ENCODE results near the gene KRT85. TPM values are rescaled to one million over a fixed set of nuclear protein-coding genes. Genes with fewer than 3 reads are reported as not detected.

Gene KRT85
- total and polyA plus RNA-seq, 7 experiments from 2014 or later, result not detected

- no peaks in the 10 kb centered on the region for H3K36me3 ChIP-seq (ENCODE audit: control insufficient read depth in 2 of 3, insufficient read depth in 3 of 3, low read length in 3 of 3)
- POLR2A ChIA-PET, result no interaction called here
- H3K27me3 Mint-ChIP-seq, result peaks cover 0 to 15% (median 7%) of the 10 kb centered on the region in 5 donors
- no peak overlapping the region for H3K4me3 Mint-ChIP-seq
- no peaks in the 10 kb centered on the region for H3K9me3 ChIP-seq (ENCODE audit: control insufficient read depth in 2 of 3, low read length in 3 of 3)
- H3K27ac ChIP-seq (ENCODE audit: low read depth, low read length), result no peak overlapping the region
- no peaks in the 10 kb centered on the region for H3K27me3 ChIP-seq (ENCODE audit: control insufficient read depth in 2 of 2, insufficient read depth in 2 of 2, low read length in 2 of 2)
- peaks cover 0 to 8% (median 2%) of the 10 kb centered on the region in 11 donors for H3K9me3 Mint-ChIP-seq
- CTCF ChIA-PET, result no interaction called here
- no peak for DNase-seq
- no peak for ATAC-seq
- no peaks in the 10 kb centered on the region for H3K4me1 ChIP-seq (ENCODE audit: control insufficient read depth in 2 of 2, insufficient read depth in 2 of 2, low read length in 2 of 2)
- H3K27ac Mint-ChIP-seq, result no peak overlapping the region
- no peak overlapping the region for H3K4me3 ChIP-seq (ENCODE audit: low read length)
- intact Hi-C loops (cut with micrococcal nuclease), result no loop called here
- H3K4me1 Mint-ChIP-seq, result peaks cover 0 to 2% (median 0%) of the 10 kb centered on the region in 7 donors
- H3K36me3 Mint-ChIP-seq, result no peaks in the 10 kb centered on the region
These were observed 24.3 kb downstream of the KRT85 start for GRCh38 chr12:52342781-52343490.

GRCh38 chr12:52341066-52341580, 26.2 kb downstream of the KRT85 start:
- Mint-ChIP-seq H3K27ac (no peak overlapping the region), H3K9me3 (peaks cover 0 to 18% (median 8%) of the 10 kb centered on the region in 11 donors), H3K4me1 (peaks cover 0 to 2% (median 0%) of the 10 kb centered on the region in 7 donors), H3K27me3 (peaks cover 0 to 15% (median 10%) of the 10 kb centered on the region in 5 donors), H3K4me3 (no peak overlapping the region), H3K36me3 (peaks cover 0 to 6% (median 0%) of the 10 kb centered on the region in 5 donors)
- H3K27ac ChIP-seq (ENCODE audit: low read depth, low read length), result no peak overlapping the region
- POLR2A ChIA-PET, result no interaction called here
- intact Hi-C loops (cut with micrococcal nuclease), result no loop called here
- no peaks in the 10 kb centered on the region for H3K36me3 ChIP-seq (ENCODE audit: control insufficient read depth in 2 of 3, insufficient read depth in 3 of 3, low read length in 3 of 3)
- ATAC-seq (no peak), DNase-seq (no peak)
- H3K4me1 ChIP-seq (ENCODE audit: control insufficient read depth in 2 of 2, insufficient read depth in 2 of 2, low read length in 2 of 2), result no peaks in the 10 kb centered on the region
- CTCF ChIA-PET, result no interaction called here
- H3K9me3 ChIP-seq (ENCODE audit: control insufficient read depth in 2 of 3, low read length in 3 of 3), result no peaks in the 10 kb centered on the region
- no peaks in the 10 kb centered on the region for H3K27me3 ChIP-seq (ENCODE audit: control insufficient read depth in 2 of 2, insufficient read depth in 2 of 2, low read length in 2 of 2)
- H3K4me3 ChIP-seq (ENCODE audit: low read length), result no peak overlapping the region

DNA sequence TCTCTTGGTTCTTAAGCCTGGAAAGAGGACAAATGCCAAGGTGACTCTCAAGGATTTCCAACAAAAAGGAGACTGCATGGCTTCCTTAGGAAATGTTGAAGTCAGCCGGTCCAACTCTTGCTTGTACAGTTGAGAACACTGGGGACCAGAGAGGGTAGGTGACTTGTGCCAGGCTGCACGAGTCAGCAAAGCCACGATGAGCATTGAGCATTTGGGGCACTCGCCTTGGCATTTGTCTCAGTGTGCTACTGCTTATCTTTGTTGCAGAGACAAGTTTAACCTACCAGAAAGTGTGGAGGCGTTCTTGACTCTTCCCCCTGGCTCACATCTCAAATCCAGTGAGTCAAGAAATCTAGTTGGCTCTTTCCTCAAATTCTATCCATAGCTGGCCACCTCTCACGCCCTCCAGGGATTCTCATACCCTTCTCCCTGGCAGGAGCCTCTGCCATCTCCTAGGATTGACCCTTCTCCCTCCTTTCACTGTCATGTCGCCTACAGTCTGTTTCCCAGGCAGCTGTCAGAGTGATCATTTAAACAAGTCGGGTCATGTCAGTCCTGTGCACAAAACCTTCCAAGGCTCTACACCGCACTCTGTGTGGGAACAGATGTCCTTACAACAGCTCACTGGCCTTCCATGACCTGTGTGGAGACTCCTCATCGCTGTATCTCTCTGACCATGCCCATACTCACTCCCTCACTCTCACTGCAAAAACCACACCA, 28.9 kb downstream of the KRT85 start:
- no peaks in the 10 kb centered on the region for H3K9me3 ChIP-seq (ENCODE audit: control insufficient read depth in 2 of 3, low read length in 3 of 3)
- no peaks in the 10 kb centered on the region for H3K36me3 ChIP-seq (ENCODE audit: control insufficient read depth in 2 of 3, insufficient read depth in 3 of 3, low read length in 3 of 3)
- intact Hi-C loops (cut with micrococcal nuclease), result no loop called here
- no peaks in the 10 kb centered on the region for H3K4me1 Mint-ChIP-seq
- H3K4me3 Mint-ChIP-seq, result no peak overlapping the region
- peaks cover 0 to 25% (median 8%) of the 10 kb centered on the region in 11 donors for H3K9me3 Mint-ChIP-seq
- no peak for DNase-seq
- peak overlapping the region in 1 of 9 donors; percentile 32 for H3K27ac Mint-ChIP-seq
- ChIA-PET CTCF (interaction anchor here (1.2 to 1.5 kb wide), 2 partner anchors 10 to 11 kb away, joined by 4 to 5 read pairs; no protein-coding TSS in a partner anchor), POLR2A (no interaction called here)
- no peak for ATAC-seq
- H3K27me3 ChIP-seq (ENCODE audit: control insufficient read depth in 2 of 2, insufficient read depth in 2 of 2, low read length in 2 of 2), result no peaks in the 10 kb centered on the region
- H3K4me3 ChIP-seq (ENCODE audit: low read length), result no peak overlapping the region
- H3K27me3 Mint-ChIP-seq, result peaks cover 0 to 21% (median 12%) of the 10 kb centered on the region in 5 donors
- H3K27ac ChIP-seq (ENCODE audit: low read depth, low read length), result no peak overlapping the region
- H3K36me3 Mint-ChIP-seq, result peaks cover 0 to 9% (median 4%) of the 10 kb centered on the region in 5 donors
- no peaks in the 10 kb centered on the region for H3K4me1 ChIP-seq (ENCODE audit: control insufficient read depth in 2 of 2, insufficient read depth in 2 of 2, low read length in 2 of 2)

DNA sequence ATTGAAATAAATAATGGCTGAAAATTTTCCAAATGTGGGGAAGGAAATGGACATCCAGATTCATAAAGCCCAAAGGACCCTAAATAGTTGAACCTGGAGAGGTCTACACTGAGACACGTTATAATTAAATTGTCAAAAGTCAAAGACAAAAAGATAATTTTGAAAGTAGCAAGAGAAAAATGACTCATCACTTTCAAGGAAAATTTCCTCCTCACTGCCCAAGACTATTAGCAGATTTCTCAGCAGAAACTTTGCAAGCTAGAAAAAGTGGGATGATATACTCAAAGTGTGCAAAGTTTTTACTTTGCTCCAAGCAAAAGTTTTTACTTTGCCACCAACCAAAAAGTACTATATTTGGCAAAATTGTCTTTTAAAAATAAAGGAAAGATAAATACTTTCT, 30.2 kb downstream of the KRT85 start:
- Histone ChIP-seq H3K36me3 (ENCODE audit: control insufficient read depth in 2 of 3, insufficient read depth in 3 of 3, low read length in 3 of 3) (no peaks in the 10 kb centered on the region), H3K27me3 (ENCODE audit: control insufficient read depth in 2 of 2, insufficient read depth in 2 of 2, low read length in 2 of 2) (no peaks in the 10 kb centered on the region), H3K4me3 (ENCODE audit: low read length) (no peak overlapping the region), H3K27ac (ENCODE audit: low read depth, low read length) (no peak overlapping the region), H3K4me1 (ENCODE audit: control insufficient read depth in 2 of 2, insufficient read depth in 2 of 2, low read length in 2 of 2) (no peaks in the 10 kb centered on the region), H3K9me3 (ENCODE audit: control insufficient read depth in 2 of 3, low read length in 3 of 3) (no peaks in the 10 kb centered on the region)
- Mint-ChIP-seq H3K27ac (no peak overlapping the region), H3K9me3 (peaks cover 0 to 25% (median 7%) of the 10 kb centered on the region in 11 donors), H3K4me3 (no peak overlapping the region), H3K36me3 (peaks cover 0 to 9% (median 4%) of the 10 kb centered on the region in 5 donors), H3K4me1 (no peaks in the 10 kb centered on the region), H3K27me3 (peaks cover 0 to 26% (median 12%) of the 10 kb centered on the region in 5 donors)
- ChIA-PET CTCF (interaction anchor here (1.5 kb wide), 1 partner anchor 9 kb away, joined by 5 read pairs; no protein-coding TSS in a partner anchor), POLR2A (no interaction called here)
- intact Hi-C loops (cut with micrococcal nuclease), result no loop called here
- ATAC-seq (no peak), DNase-seq (no peak)

DNA sequence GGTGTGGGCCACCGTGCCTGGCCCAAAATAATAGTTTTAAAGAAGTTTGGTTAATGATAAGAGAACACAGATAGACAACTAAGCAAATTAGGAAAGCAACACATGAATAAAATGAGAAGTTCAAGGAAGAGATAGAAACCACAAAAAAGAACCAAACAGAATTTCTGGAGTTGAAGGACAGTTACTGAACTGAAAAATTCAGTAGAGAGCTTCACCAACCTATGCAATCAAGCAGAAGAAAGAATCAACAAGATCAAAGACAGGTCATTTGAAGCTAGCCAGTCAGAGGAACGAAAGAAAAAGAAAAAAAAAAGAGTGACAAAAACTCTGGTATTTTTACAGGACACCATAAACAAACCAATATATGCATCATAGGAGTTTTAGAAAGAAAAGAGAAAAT, 30.6 kb downstream of the KRT85 start:
- peaks cover 0 to 26% (median 12%) of the 10 kb centered on the region in 5 donors for H3K27me3 Mint-ChIP-seq
- H3K36me3 Mint-ChIP-seq, result peaks cover 0 to 9% (median 4%) of the 10 kb centered on the region in 5 donors
- Histone ChIP-seq H3K4me1 (ENCODE audit: control insufficient read depth in 2 of 2, insufficient read depth in 2 of 2, low read length in 2 of 2) (no peaks in the 10 kb centered on the region), H3K36me3 (ENCODE audit: control insufficient read depth in 2 of 3, insufficient read depth in 3 of 3, low read length in 3 of 3) (no peaks in the 10 kb centered on the region), H3K27me3 (ENCODE audit: control insufficient read depth in 2 of 2, insufficient read depth in 2 of 2, low read length in 2 of 2) (no peaks in the 10 kb centered on the region), H3K27ac (ENCODE audit: low read depth, low read length) (no peak overlapping the region), H3K9me3 (ENCODE audit: control insufficient read depth in 2 of 3, low read length in 3 of 3) (no peaks in the 10 kb centered on the region), H3K4me3 (ENCODE audit: low read length) (no peak overlapping the region)
- POLR2A ChIA-PET, result no interaction called here
- intact Hi-C loops (cut with micrococcal nuclease), result no loop called here
- H3K4me3 Mint-ChIP-seq, result no peak overlapping the region
- DNase-seq (no peak), ATAC-seq (no peak)
- H3K27ac Mint-ChIP-seq, result no peak overlapping the region
- CTCF ChIA-PET, result interaction anchor here (1.5 kb wide), 1 partner anchor 8 kb away, joined by 5 read pairs; no protein-coding TSS in a partner anchor
- peaks cover 0 to 25% (median 7%) of the 10 kb centered on the region in 11 donors for H3K9me3 Mint-ChIP-seq
- no peaks in the 10 kb centered on the region for H3K4me1 Mint-ChIP-seq

GRCh38 chr12:52335598-52336262, 31.6 kb downstream of the KRT85 start:
- H3K36me3 ChIP-seq (ENCODE audit: control insufficient read depth in 2 of 3, insufficient read depth in 3 of 3, low read length in 3 of 3), result no peaks in the 10 kb centered on the region
- DNase-seq (no peak), ATAC-seq (no peak)
- Mint-ChIP-seq H3K36me3 (peaks cover 0 to 9% (median 4%) of the 10 kb centered on the region in 5 donors), H3K9me3 (peaks cover 0 to 25% (median 7%) of the 10 kb centered on the region in 11 donors), H3K27me3 (peaks cover 0 to 26% (median 12%) of the 10 kb centered on the region in 5 donors), H3K27ac (no peak overlapping the region), H3K4me1 (no peaks in the 10 kb centered on the region), H3K4me3 (no peak overlapping the region)
- no peaks in the 10 kb centered on the region for H3K9me3 ChIP-seq (ENCODE audit: control insufficient read depth in 2 of 3, low read length in 3 of 3)
- POLR2A ChIA-PET, result no interaction called here
- CTCF ChIA-PET, result interaction anchor here (0.6 kb wide), 1 partner anchor 179 kb away, joined by 3 read pairs; no protein-coding TSS in a partner anchor
- no peaks in the 10 kb centered on the region for H3K4me1 ChIP-seq (ENCODE audit: control insufficient read depth in 2 of 2, insufficient read depth in 2 of 2, low read length in 2 of 2)
- no peaks in the 10 kb centered on the region for H3K27me3 ChIP-seq (ENCODE audit: control insufficient read depth in 2 of 2, insufficient read depth in 2 of 2, low read length in 2 of 2)
- H3K4me3 ChIP-seq (ENCODE audit: low read length), result no peak overlapping the region
- intact Hi-C loops (cut with micrococcal nuclease), result no loop called here
- H3K27ac ChIP-seq (ENCODE audit: low read depth, low read length), result no peak overlapping the region
